ENCODE measurements around the gene CLSTN1. TPM values are rescaled to one million over a fixed set of nuclear protein-coding genes. Genes with fewer than 3 reads are reported as not detected.

Gene CLSTN1
- total RNA-seq, 1 donor from 2014 or later = 130 TPM

DNA sequence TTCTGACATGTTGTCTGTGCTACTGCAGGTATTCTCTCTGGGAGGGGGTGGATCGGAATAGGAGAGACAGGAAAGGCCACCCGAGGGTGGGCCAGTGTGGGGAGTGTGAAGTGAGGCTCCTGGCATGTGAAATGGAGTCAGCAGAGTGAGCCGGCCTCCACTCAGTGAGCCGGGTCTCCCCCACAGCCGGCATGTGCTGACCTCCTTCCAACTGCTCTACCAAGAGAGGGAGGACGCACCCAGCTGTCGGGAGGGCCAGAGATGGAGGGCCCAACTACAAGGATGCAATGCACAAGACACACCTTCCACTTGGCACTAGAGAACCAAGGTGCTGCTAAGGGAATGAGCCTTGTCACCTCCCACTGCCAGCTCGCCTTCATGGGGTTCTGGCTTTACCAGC, 28.2 kb upstream of the CLSTN1 start:
- peaks cover 2% of the 10 kb centered on the region for H3K9me3 Mint-ChIP-seq (ENCODE audit: low read depth)

GRCh38 chr1:9850442-9851162, 26.8 kb upstream of the CLSTN1 start:
- DNase-seq (ENCODE audit: low spot score, unreplicated experiment) = no peak
- TF ChIP-seq CTCF (IDR thresholded peaks at IDR 0.05; ENCODE audit: unreplicated experiment) = no peak
- H3K27me3 Mint-ChIP-seq = no peaks in the 10 kb centered on the region
- no peak overlapping the region for H3K4me3 Mint-ChIP-seq (ENCODE audit: low read depth)
- peaks cover 2% of the 10 kb centered on the region for H3K9me3 Mint-ChIP-seq (ENCODE audit: low read depth)
- no peak overlapping the region for H3K27ac Mint-ChIP-seq
- peaks cover 14% of the 10 kb centered on the region for H3K36me3 Mint-ChIP-seq (ENCODE audit: insufficient read depth)
- peaks cover 9% of the 10 kb centered on the region for H3K4me1 Mint-ChIP-seq (ENCODE audit: low read depth)

More for the DNA sequence above, 28.2 kb upstream of the CLSTN1 start:
- Mint-ChIP-seq H3K4me3 (ENCODE audit: low read depth) (no peak overlapping the region), H3K36me3 (ENCODE audit: insufficient read depth) (peaks cover 14% of the 10 kb centered on the region), H3K27me3 (no peaks in the 10 kb centered on the region), H3K27ac (no peak overlapping the region), H3K4me1 (ENCODE audit: low read depth) (peaks cover 6% of the 10 kb centered on the region)
- DNase-seq (ENCODE audit: low spot score, unreplicated experiment) = no peak
- TF ChIP-seq CTCF (IDR thresholded peaks at IDR 0.05; ENCODE audit: unreplicated experiment) = no peak

DNA sequence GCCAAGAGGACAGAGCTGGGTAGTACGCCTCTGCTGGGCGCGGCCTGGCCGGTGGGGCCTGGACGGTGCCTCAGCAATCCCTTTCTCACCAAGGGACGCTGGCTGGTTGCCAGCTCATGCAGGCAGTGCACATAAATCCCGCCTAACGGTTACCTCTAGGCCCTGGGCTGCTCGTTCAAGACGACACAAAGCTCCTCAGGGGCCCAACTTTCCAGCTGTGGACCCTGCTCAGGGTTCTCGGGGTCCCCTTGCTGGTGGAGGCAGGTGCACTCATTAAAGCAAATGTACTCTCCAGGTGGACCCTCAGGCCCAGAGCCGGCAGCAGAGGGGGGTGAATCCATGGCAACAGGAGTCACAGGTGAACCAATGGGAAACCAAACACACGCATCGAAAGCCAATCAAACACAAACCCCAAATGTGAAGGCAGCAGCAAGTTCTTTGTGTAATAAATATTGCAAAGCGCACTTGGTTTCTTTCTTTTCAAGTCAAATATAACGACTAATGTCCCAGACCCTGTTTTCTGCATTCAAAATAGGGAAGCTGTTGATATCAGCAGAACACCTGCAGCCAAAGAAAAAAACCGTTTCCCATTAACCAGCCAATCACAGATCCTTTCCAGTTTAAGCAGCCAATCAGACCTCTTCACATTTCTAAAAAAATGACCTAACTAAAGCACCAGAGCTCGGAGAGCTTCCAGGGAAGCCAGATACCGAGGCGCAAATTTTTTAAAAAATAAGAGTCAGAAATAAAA, 26.1 kb upstream of the CLSTN1 start:
- Mint-ChIP-seq H3K4me1 (ENCODE audit: low read depth) (peaks cover 9% of the 10 kb centered on the region), H3K27me3 (no peaks in the 10 kb centered on the region), H3K27ac (no peak overlapping the region), H3K4me3 (ENCODE audit: low read depth) (no peak overlapping the region), H3K9me3 (ENCODE audit: low read depth) (peaks cover 2% of the 10 kb centered on the region), H3K36me3 (ENCODE audit: insufficient read depth) (peaks cover 12% of the 10 kb centered on the region)
- DNase-seq (ENCODE audit: low spot score, unreplicated experiment) = no peak
- no peak for TF ChIP-seq CTCF (IDR thresholded peaks at IDR 0.05; ENCODE audit: unreplicated experiment)

- H3K4me1 Mint-ChIP-seq (ENCODE audit: low read depth) = peaks cover 9% of the 10 kb centered on the region
- TF ChIP-seq CTCF (IDR thresholded peaks at IDR 0.05; ENCODE audit: unreplicated experiment) = no peak
- H3K27me3 Mint-ChIP-seq = no peaks in the 10 kb centered on the region
- no peak for DNase-seq (ENCODE audit: low spot score, unreplicated experiment)
- peaks cover 3% of the 10 kb centered on the region for H3K36me3 Mint-ChIP-seq (ENCODE audit: insufficient read depth)
- H3K9me3 Mint-ChIP-seq (ENCODE audit: low read depth) = no peaks in the 10 kb centered on the region
- no peak overlapping the region for H3K4me3 Mint-ChIP-seq (ENCODE audit: low read depth)
- peak overlapping the region; percentile 63 for H3K27ac Mint-ChIP-seq
Observed at GRCh38 chr1:9848022-9848421, 24.3 kb upstream of the CLSTN1 start.

GRCh38 chr1:9847269-9847668, 23.5 kb upstream of the CLSTN1 start:
- H3K36me3 Mint-ChIP-seq (ENCODE audit: insufficient read depth) = peaks cover 3% of the 10 kb centered on the region
- H3K4me3 Mint-ChIP-seq (ENCODE audit: low read depth) = no peak overlapping the region
- H3K4me1 Mint-ChIP-seq (ENCODE audit: low read depth) = peaks cover 9% of the 10 kb centered on the region
- no peak for DNase-seq (ENCODE audit: low spot score, unreplicated experiment)
- H3K9me3 Mint-ChIP-seq (ENCODE audit: low read depth) = no peaks in the 10 kb centered on the region
- H3K27me3 Mint-ChIP-seq = no peaks in the 10 kb centered on the region
- no peak overlapping the region for H3K27ac Mint-ChIP-seq
- TF ChIP-seq CTCF (IDR thresholded peaks at IDR 0.05; ENCODE audit: unreplicated experiment) = no peak
